ENCODE data around the gene PDE7B. TPM values are rescaled to one million over a fixed set of nuclear protein-coding genes. Genes with fewer than 3 reads are reported as not detected.

PDE7B gene
- total and polyA plus RNA-seq, 4 donors: 0.26 to 3.7 (median 1.8) TPM

- no peak overlapping the region for H3K9ac ChIP-seq (ENCODE audit: insufficient read depth in 1 of 2, low read length in 2 of 2)
- peaks cover 0 to 31% (median 3%) of the 10 kb centered on the region in 5 donors for H3K4me1 ChIP-seq (ENCODE audit: control insufficient read depth in 5 of 5, insufficient read depth in 5 of 5, low read length in 5 of 5)
- no peak overlapping the region for H3K4me3 ChIP-seq
- H3K27ac ChIP-seq (ENCODE audit: low read depth in 1 of 2, low read length in 1 of 2): peak overlapping the region in 1 of 2 donors; percentile 45
- TF ChIP-seq CTCF (IDR thresholded peaks at IDR 0.05; ENCODE audit: control extremely low read depth, extremely low read depth): no peak
- H3K9me3 ChIP-seq (ENCODE audit: control insufficient read depth in 4 of 4, insufficient read depth in 3 of 4, low read length in 3 of 4): no peaks in the 10 kb centered on the region
- ATAC-seq (ENCODE audit: insufficient read depth, low FRiP score) (no peak), DNase-seq (no peak)
- no peaks in the 10 kb centered on the region for H3K27me3 ChIP-seq (ENCODE audit: control insufficient read depth in 3 of 3, insufficient read depth in 3 of 3, low read length in 2 of 3)
- no peaks in the 10 kb centered on the region for H3K36me3 ChIP-seq (ENCODE audit: control insufficient read depth in 4 of 4, insufficient read depth in 4 of 4, low read length in 4 of 4)
These were observed 209.3 kb downstream of the PDE7B start for GRCh38 chr6:136060759-136061158.

GRCh38 chr6:136061701-136062100 is 210.2 kb downstream of the PDE7B start:
- H3K9me3 ChIP-seq (ENCODE audit: control insufficient read depth in 4 of 4, insufficient read depth in 3 of 4, low read length in 3 of 4): no peaks in the 10 kb centered on the region
- no peaks in the 10 kb centered on the region for H3K36me3 ChIP-seq (ENCODE audit: control insufficient read depth in 4 of 4, insufficient read depth in 4 of 4, low read length in 4 of 4)
- H3K27ac ChIP-seq (ENCODE audit: low read depth in 1 of 2, low read length in 1 of 2): no peak overlapping the region
- peaks cover 0 to 34% (median 3%) of the 10 kb centered on the region in 5 donors for H3K4me1 ChIP-seq (ENCODE audit: control insufficient read depth in 5 of 5, insufficient read depth in 5 of 5, low read length in 5 of 5)
- no peak overlapping the region for H3K9ac ChIP-seq (ENCODE audit: insufficient read depth in 1 of 2, low read length in 2 of 2)
- ATAC-seq (ENCODE audit: insufficient read depth, low FRiP score) (no peak), DNase-seq (no peak)
- H3K27me3 ChIP-seq (ENCODE audit: control insufficient read depth in 3 of 3, insufficient read depth in 3 of 3, low read length in 2 of 3): no peaks in the 10 kb centered on the region
- H3K4me3 ChIP-seq: no peak overlapping the region
- TF ChIP-seq CTCF (IDR thresholded peaks at IDR 0.05; ENCODE audit: control extremely low read depth, extremely low read depth): no peak
- WGBS, 2 donors: 95 to 96% methylated on average over 5 of the region's 5 CpGs

- Histone ChIP-seq H3K36me3 (ENCODE audit: control insufficient read depth in 4 of 4, insufficient read depth in 4 of 4, low read length in 4 of 4) (no peaks in the 10 kb centered on the region), H3K9me3 (ENCODE audit: control insufficient read depth in 4 of 4, insufficient read depth in 3 of 4, low read length in 3 of 4) (no peaks in the 10 kb centered on the region), H3K27me3 (ENCODE audit: control insufficient read depth in 3 of 3, insufficient read depth in 3 of 3, low read length in 2 of 3) (no peaks in the 10 kb centered on the region), H3K4me3 (no peak overlapping the region), H3K9ac (ENCODE audit: insufficient read depth in 1 of 2, low read length in 2 of 2) (no peak overlapping the region), H3K27ac (ENCODE audit: low read depth in 1 of 2, low read length in 1 of 2) (no peak overlapping the region), H3K4me1 (ENCODE audit: control insufficient read depth in 5 of 5, insufficient read depth in 5 of 5, low read length in 5 of 5) (peaks cover 0 to 34% (median 3%) of the 10 kb centered on the region in 5 donors)
- no peak for TF ChIP-seq CTCF (IDR thresholded peaks at IDR 0.05; ENCODE audit: control extremely low read depth, extremely low read depth)
- 92 to 94% methylated on average over 3 of the region's 3 CpGs for WGBS, 2 donors
- DNase-seq (no peak), ATAC-seq (ENCODE audit: insufficient read depth, low FRiP score) (no peak)
These were observed 211.6 kb downstream of the PDE7B start for GRCh38 chr6:136063096-136063495.

GRCh38 chr6:136066005-136066404 is 214.5 kb downstream of the PDE7B start:
- no peaks in the 10 kb centered on the region for H3K27me3 ChIP-seq (ENCODE audit: control insufficient read depth in 3 of 3, insufficient read depth in 3 of 3, low read length in 2 of 3)
- no peak for DNase-seq
- H3K9me3 ChIP-seq (ENCODE audit: control insufficient read depth in 4 of 4, insufficient read depth in 3 of 4, low read length in 3 of 4): no peaks in the 10 kb centered on the region
- no peak overlapping the region for H3K4me3 ChIP-seq
- 70 to 84% methylated on average over 3 of the region's 3 CpGs for WGBS, 2 donors
- H3K4me1 ChIP-seq (ENCODE audit: control insufficient read depth in 5 of 5, insufficient read depth in 5 of 5, low read length in 5 of 5): peaks cover 0 to 28% (median 0%) of the 10 kb centered on the region in 5 donors
- TF ChIP-seq CTCF (IDR thresholded peaks at IDR 0.05; ENCODE audit: control extremely low read depth, extremely low read depth): no peak
- H3K9ac ChIP-seq (ENCODE audit: insufficient read depth in 1 of 2, low read length in 2 of 2): no peak overlapping the region
- peak; percentile 22 for ATAC-seq (ENCODE audit: insufficient read depth, low FRiP score)
- no peak overlapping the region for H3K27ac ChIP-seq (ENCODE audit: low read depth in 1 of 2, low read length in 1 of 2)
- H3K36me3 ChIP-seq (ENCODE audit: control insufficient read depth in 4 of 4, insufficient read depth in 4 of 4, low read length in 4 of 4): no peaks in the 10 kb centered on the region

All from lung (tissue), 12 donors.